ENCODE results near the gene ROMO1. TPM values are rescaled to one million over a fixed set of nuclear protein-coding genes. Genes with fewer than 3 reads are reported as not detected.

Gene ROMO1
- total and polyA plus RNA-seq, 2 of the 8 experiments (the other 6 are each of a cell fraction or from before 2014, with no cell fraction given), result 164 to 702 TPM

DNA sequence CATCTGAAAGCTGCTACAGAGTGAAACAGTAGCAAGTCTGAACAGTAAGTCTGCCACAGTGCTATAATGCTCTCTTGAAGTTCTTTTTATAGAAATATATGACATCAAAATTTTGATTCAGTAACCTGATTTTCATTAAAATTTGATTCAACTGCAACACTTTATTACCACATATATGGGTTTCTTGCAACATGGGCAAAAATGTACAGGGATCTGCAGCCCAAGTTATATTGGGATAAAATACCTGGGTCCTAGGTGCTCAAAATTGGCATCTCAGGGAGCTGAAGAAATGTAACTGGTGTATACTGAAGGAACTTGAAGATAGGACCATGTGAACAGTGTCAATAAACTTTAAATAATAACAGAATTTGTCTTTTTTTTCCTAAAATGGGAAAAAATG, 10.8 kb downstream of the ROMO1 start (continued):
- TF ChIP-seq, protein P1, sequence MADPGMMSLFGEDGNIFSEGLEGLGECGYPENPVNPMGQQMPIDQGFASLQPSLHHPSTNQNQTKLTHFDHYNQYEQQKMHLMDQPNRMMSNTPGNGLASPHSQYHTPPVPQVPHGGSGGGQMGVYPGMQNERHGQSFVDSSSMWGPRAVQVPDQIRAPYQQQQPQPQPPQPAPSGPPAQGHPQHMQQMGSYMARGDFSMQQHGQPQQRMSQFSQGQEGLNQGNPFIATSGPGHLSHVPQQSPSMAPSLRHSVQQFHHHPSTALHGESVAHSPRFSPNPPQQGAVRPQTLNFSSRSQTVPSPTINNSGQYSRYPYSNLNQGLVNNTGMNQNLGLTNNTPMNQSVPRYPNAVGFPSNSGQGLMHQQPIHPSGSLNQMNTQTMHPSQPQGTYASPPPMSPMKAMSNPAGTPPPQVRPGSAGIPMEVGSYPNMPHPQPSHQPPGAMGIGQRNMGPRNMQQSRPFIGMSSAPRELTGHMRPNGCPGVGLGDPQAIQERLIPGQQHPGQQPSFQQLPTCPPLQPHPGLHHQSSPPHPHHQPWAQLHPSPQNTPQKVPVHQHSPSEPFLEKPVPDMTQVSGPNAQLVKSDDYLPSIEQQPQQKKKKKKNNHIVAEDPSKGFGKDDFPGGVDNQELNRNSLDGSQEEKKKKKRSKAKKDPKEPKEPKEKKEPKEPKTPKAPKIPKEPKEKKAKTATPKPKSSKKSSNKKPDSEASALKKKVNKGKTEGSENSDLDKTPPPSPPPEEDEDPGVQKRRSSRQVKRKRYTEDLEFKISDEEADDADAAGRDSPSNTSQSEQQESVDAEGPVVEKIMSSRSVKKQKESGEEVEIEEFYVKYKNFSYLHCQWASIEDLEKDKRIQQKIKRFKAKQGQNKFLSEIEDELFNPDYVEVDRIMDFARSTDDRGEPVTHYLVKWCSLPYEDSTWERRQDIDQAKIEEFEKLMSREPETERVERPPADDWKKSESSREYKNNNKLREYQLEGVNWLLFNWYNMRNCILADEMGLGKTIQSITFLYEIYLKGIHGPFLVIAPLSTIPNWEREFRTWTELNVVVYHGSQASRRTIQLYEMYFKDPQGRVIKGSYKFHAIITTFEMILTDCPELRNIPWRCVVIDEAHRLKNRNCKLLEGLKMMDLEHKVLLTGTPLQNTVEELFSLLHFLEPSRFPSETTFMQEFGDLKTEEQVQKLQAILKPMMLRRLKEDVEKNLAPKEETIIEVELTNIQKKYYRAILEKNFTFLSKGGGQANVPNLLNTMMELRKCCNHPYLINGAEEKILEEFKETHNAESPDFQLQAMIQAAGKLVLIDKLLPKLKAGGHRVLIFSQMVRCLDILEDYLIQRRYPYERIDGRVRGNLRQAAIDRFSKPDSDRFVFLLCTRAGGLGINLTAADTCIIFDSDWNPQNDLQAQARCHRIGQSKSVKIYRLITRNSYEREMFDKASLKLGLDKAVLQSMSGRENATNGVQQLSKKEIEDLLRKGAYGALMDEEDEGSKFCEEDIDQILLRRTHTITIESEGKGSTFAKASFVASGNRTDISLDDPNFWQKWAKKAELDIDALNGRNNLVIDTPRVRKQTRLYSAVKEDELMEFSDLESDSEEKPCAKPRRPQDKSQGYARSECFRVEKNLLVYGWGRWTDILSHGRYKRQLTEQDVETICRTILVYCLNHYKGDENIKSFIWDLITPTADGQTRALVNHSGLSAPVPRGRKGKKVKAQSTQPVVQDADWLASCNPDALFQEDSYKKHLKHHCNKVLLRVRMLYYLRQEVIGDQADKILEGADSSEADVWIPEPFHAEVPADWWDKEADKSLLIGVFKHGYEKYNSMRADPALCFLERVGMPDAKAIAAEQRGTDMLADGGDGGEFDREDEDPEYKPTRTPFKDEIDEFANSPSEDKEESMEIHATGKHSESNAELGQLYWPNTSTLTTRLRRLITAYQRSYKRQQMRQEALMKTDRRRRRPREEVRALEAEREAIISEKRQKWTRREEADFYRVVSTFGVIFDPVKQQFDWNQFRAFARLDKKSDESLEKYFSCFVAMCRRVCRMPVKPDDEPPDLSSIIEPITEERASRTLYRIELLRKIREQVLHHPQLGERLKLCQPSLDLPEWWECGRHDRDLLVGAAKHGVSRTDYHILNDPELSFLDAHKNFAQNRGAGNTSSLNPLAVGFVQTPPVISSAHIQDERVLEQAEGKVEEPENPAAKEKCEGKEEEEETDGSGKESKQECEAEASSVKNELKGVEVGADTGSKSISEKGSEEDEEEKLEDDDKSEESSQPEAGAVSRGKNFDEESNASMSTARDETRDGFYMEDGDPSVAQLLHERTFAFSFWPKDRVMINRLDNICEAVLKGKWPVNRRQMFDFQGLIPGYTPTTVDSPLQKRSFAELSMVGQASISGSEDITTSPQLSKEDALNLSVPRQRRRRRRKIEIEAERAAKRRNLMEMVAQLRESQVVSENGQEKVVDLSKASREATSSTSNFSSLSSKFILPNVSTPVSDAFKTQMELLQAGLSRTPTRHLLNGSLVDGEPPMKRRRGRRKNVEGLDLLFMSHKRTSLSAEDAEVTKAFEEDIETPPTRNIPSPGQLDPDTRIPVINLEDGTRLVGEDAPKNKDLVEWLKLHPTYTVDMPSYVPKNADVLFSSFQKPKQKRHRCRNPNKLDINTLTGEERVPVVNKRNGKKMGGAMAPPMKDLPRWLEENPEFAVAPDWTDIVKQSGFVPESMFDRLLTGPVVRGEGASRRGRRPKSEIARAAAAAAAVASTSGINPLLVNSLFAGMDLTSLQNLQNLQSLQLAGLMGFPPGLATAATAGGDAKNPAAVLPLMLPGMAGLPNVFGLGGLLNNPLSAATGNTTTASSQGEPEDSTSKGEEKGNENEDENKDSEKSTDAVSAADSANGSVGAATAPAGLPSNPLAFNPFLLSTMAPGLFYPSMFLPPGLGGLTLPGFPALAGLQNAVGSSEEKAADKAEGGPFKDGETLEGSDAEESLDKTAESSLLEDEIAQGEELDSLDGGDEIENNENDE (IDR thresholded peaks at IDR 0.05; ENCODE audit: insufficient replicate concordance, low read length), result no peak
- TF ChIP-seq BACH1 (IDR thresholded peaks at IDR 0.05; ENCODE audit: low read length) (no peak), NANOG (IDR thresholded peaks at IDR 0.05; ENCODE audit: insufficient read depth, low read depth, low read length, poor library complexity, severe bottlenecking) (no peak), POU5F1 (IDR thresholded peaks at IDR 0.05; ENCODE audit: low read depth, low read length) (no peak)
